NCI-H526 treated with DMSO at 0.1 percent for 48 hours (cell line): ENCODE data around the gene LRRC3.

ENCODE experiments used
- DNase-seq: peaks from one replicate; lab custom pipeline; 2025; lab: John Stamatoyannopoulos, UW

Gene LRRC3

GRCh38 chr21:44438531-44439210 lies 16.6 kb upstream of the LRRC3 start:
- no peak for DNase-seq

- no peak for DNase-seq
These were observed 16.1 kb upstream of the LRRC3 start for GRCh38 chr21:44439211-44439600.

GRCh38 chr21:44440241-44441040 lies 14.9 kb upstream of the LRRC3 start:
- no peak for DNase-seq

GRCh38 chr21:44441041-44441400 lies 14.3 kb upstream of the LRRC3 start:
- DNase-seq = no peak

GRCh38 chr21:44441581-44442265 lies 13.6 kb upstream of the LRRC3 start:
- DNase-seq = no peak

GRCh38 chr21:44442266-44443125 lies 12.8 kb upstream of the LRRC3 start:
- DNase-seq = no peak

GRCh38 chr21:44443291-44443890 lies 11.9 kb upstream of the LRRC3 start:
- DNase-seq = no peak

- DNase-seq = no peak
These were observed 11.4 kb upstream of the LRRC3 start for GRCh38 chr21:44443891-44444285.

- no peak for DNase-seq
These were observed 10.9 kb upstream of the LRRC3 start for GRCh38 chr21:44444286-44444931.

- no peak for DNase-seq
These were observed 10.0 kb upstream of the LRRC3 start for GRCh38 chr21:44445145-44445812.

- DNase-seq = no peak
These were observed 6.6 kb upstream of the LRRC3 start for GRCh38 chr21:44448651-44449131.

- no peak for DNase-seq
These were observed 5.6 kb upstream of the LRRC3 start for GRCh38 chr21:44449473-44450363.

GRCh38 chr21:44450402-44450801 lies 4.9 kb upstream of the LRRC3 start:
- no peak for DNase-seq

GRCh38 chr21:44450999-44451398 lies 4.3 kb upstream of the LRRC3 start:
- DNase-seq = no peak

- no peak for DNase-seq
These were observed 2.2 kb upstream of the LRRC3 start for GRCh38 chr21:44453120-44453519.

- DNase-seq = no peak
These were observed 1.3 kb upstream of the LRRC3 start for GRCh38 chr21:44454058-44454457.

- peak; percentile 34 for DNase-seq
These were observed 359 bp downstream of the LRRC3 start for GRCh38 chr21:44455524-44456213.

- DNase-seq = no peak
These were observed 1.1 kb downstream of the LRRC3 start for GRCh38 chr21:44456214-44456914.
